Lower leg skin (tissue), 3 donors: ENCODE measurements around the gene ANKRD49.

Experiments used
- POLR2A ChIP-seq, 2 donors: fragments of 450-650 bp; IDR thresholded peaks; one replicate each; pipeline ENCODE4 v1.6.1; 2016 to 2017; ENCODE audit warnings: antibody characterized with exemption in 2 of 2, mild to moderate bottlenecking in 1 of 2, moderate library complexity in 1 of 2
- TF ChIP-seq, protein P1 (sequence below), 3 donors: fragments of 450-650 bp; IDR thresholded peaks; one replicate each; pipeline ENCODE4 v1.5.1; 2016; ENCODE audit warnings: antibody characterized with exemption in 3 of 3, mild to moderate bottlenecking in 3 of 3, moderate library complexity in 2 of 3

DNA sequence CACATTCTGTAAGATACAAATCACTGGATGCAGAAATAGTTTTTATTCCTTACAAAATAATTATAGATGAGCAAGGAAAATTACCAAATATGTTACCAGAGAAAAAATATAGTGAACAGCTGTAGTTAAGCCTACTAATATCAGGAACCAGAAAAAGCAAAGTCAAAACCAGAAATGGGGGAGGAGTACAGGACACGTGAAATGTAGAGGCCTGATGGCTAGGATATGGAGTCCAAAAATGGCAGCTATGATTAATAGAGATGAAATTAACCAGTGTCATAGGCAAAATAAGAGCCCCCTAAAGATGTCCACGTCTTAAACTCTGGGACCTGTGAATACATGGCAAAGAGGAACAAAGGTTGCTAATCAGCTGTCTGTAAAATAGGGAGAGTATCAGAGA lies 34.2 kb upstream of the ANKRD49 start:
- TF ChIP-seq, protein P1, sequence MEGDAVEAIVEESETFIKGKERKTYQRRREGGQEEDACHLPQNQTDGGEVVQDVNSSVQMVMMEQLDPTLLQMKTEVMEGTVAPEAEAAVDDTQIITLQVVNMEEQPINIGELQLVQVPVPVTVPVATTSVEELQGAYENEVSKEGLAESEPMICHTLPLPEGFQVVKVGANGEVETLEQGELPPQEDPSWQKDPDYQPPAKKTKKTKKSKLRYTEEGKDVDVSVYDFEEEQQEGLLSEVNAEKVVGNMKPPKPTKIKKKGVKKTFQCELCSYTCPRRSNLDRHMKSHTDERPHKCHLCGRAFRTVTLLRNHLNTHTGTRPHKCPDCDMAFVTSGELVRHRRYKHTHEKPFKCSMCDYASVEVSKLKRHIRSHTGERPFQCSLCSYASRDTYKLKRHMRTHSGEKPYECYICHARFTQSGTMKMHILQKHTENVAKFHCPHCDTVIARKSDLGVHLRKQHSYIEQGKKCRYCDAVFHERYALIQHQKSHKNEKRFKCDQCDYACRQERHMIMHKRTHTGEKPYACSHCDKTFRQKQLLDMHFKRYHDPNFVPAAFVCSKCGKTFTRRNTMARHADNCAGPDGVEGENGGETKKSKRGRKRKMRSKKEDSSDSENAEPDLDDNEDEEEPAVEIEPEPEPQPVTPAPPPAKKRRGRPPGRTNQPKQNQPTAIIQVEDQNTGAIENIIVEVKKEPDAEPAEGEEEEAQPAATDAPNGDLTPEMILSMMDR (IDR thresholded peaks at IDR 0.05): no peak
- TF ChIP-seq POLR2A (IDR thresholded peaks at IDR 0.05): no peak
